Choroid plexus epithelial cell (primary cell): ENCODE data around the gene MUCL3.

Source experiments
- DNase-seq: peaks from one replicate; pipeline ENCODE4 v3.0.0-alpha.2; 2010; ENCODE audit warnings: low read depth
- H3K4me3 ChIP-seq: 2 replicates; pipeline ENCODE4 v1.5.1; 2011; ENCODE audit warnings: low read depth, mild to moderate bottlenecking, control low read depth, low read length, moderate library complexity
- TF ChIP-seq, protein P1 (sequence below): conservative IDR thresholded peaks from 2 replicates; pipeline ENCODE4 v1.5.1; 2011; ENCODE audit warnings: low read depth, mild to moderate bottlenecking, control low read depth, inconsistent platforms, low read length, moderate library complexity

MUCL3 gene

DNA sequence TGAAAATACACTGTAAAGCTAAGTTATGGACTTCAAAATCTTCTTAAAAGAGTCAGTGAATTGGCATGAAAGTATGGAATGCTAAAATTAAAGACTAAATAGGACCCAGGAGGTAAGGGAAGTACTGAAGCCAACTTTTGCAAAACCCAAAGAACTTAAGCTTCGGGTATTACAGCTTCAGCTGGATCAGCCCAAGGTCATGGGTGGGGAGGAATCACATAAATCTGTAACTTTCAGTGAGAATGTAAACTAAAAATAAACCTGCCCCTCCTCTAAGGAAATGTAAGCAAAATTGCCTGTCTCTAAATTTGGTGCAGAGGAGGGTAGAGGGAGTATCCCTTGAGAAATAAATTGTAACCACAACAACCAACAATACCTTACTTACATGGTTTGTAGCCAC, 38.4 kb downstream of the MUCL3 start:
- TF ChIP-seq, protein P1, sequence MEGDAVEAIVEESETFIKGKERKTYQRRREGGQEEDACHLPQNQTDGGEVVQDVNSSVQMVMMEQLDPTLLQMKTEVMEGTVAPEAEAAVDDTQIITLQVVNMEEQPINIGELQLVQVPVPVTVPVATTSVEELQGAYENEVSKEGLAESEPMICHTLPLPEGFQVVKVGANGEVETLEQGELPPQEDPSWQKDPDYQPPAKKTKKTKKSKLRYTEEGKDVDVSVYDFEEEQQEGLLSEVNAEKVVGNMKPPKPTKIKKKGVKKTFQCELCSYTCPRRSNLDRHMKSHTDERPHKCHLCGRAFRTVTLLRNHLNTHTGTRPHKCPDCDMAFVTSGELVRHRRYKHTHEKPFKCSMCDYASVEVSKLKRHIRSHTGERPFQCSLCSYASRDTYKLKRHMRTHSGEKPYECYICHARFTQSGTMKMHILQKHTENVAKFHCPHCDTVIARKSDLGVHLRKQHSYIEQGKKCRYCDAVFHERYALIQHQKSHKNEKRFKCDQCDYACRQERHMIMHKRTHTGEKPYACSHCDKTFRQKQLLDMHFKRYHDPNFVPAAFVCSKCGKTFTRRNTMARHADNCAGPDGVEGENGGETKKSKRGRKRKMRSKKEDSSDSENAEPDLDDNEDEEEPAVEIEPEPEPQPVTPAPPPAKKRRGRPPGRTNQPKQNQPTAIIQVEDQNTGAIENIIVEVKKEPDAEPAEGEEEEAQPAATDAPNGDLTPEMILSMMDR = no peak
- no peak overlapping the region for H3K4me3 ChIP-seq
- no peak for DNase-seq

DNA sequence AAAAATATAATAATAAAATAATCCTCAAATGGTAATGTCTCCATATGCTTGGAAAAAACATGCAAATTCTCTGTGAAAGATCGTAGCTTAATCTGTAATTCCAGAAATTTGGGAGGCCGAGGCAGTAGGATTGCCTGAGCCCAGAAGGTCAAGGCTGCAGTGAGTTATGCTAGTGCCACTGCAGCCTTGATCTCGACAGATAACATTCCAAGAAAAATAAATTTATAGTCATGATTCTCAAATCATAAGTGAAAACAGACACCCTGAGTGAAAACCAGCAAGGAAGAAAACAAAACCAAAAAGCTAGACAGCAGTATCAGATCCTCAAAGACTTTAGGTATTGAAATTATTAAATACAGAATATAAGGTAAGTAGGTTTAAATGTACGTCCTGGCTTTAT, 38.9 kb downstream of the MUCL3 start:
- no peak overlapping the region for H3K4me3 ChIP-seq
- TF ChIP-seq, protein P1 = no peak
- no peak for DNase-seq

DNA sequence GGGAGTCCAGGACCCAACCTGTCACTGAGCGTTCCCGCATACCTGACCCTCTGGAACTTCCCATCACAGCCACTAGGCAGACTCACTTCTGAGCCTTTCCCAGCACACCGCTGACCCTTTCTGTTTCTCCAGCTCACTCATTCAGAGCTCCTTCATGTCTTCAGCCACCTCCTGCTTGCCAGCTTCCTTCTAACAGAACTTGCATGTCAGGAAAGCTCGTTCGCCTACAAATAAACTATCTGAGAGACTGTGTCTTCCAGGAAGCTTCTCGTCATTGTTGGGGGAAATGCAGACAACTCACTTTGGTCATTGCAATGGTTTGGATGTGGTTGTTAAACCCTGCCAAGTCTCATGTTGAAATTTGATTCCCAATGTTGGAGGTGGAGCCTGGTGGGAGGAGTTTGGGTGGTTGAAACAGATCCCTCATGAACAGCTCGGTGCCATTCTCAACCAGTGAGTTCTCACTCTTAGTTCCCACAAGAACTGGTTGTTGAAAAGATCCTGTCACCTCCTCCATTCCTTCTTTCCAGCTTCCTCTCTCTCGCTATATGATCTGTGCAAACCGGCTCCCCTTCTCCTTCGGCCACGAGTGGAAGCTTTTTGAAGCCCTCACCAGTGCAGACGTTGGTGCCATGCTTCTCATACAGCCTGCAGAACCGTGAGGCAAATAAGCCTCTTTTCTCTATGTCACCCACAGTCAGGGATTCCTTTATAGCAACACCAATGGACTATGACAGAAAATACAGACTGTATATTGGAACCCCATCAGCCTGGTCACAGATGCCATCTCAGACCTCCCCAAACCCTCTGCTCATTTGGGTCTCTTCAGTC, 41.4 kb downstream of the MUCL3 start:
- TF ChIP-seq, protein P1 = peak; percentile 43
- peak; percentile 81 for DNase-seq
- peak overlapping the region; percentile 42 for H3K4me3 ChIP-seq

DNA sequence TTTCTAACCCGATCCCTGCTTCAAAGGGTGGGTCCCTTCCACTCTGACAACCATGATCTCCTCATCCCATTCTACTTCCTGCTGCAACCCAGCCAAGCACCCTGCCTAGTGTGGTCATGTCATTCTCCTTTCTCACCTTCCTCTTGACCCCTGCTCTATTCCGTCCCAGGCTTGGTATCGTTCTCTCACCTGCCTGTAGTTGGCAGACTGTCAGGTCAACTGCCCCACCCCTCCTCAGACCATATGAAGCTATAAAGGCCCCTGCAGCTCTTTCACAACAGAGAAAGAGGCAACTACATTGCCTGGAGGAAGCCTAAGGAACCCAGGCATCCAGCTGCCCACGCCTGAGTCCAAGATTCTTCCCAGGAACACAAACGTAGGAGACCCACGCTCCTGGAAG, 42.7 kb downstream of the MUCL3 start, which contains the start of gene MUC21:
Gene MUC21 (plus strand): TSS at position 280 of the 400 bp plus-strand sequence. CDS start 241 bp downstream, outside the sequence.
- TF ChIP-seq, protein P1 = no peak
- H3K4me3 ChIP-seq = no peak within 1 kb of the TSS
- no peak for DNase-seq

DNA sequence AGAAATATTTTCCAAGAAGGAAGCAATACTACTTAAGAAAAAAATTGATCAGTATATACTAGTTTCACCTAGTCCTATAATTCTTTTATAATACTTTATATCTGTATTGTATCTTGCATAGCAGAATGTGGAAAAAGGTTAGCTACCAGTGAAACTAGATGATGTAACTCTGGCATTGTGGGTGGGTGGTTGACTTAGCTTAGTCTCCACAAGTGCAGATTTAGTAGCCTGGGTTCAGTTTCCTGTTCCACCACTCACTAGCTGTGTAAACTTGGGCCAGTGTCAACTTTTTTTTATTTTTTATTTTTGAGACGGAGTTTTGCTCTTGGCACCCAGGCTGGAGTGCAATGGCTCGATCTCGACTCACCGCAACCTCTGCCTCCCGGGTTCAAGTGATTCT, 44.7 kb downstream of the MUCL3 start:
- TF ChIP-seq, protein P1 = no peak
- DNase-seq = peak; percentile 13
- H3K4me3 ChIP-seq = no peak overlapping the region

DNA sequence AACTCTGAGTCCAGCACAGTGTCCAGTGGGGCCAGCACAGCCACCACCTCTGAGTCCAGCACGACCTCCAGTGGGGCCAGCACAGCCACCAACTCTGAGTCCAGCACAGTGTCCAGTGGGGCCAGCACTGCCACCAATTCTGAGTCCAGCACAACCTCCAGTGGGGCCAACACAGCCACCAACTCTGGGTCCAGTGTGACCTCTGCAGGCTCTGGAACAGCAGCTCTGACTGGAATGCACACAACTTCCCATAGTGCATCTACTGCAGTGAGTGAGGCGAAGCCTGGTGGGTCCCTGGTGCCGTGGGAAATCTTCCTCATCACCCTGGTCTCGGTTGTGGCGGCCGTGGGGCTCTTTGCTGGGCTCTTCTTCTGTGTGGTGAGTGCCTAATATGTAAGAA, 46.5 kb downstream of the MUCL3 start:
- H3K4me3 ChIP-seq = no peak overlapping the region
- TF ChIP-seq, protein P1 = no peak
- no peak for DNase-seq
